Activated T-cell treated with anti-CD3 and anti-CD28 coated beads, Interleukin-2, amount 50 U/mL, for 24 hours (primary cell): ENCODE data around the gene PRUNE1.

Experiments used
- DNase-seq: peaks from one replicate; pipeline ENCODE4 v3.0.0-alpha.2; 2020
- H3K27ac Mint-ChIP-seq: 2 replicates; pipeline ENCODE4 v1.8.0; 2020; ENCODE audit warnings: mild to moderate bottlenecking, mixed read lengths
- H3K27me3 Mint-ChIP-seq: 2 replicates; pipeline ENCODE4 v1.8.0; 2020; ENCODE audit warnings: mixed read lengths
- H3K36me3 Mint-ChIP-seq: 2 replicates; pipeline ENCODE4 v1.8.0; 2020; ENCODE audit warnings: low read depth, mixed read lengths
- H3K4me1 Mint-ChIP-seq: 2 replicates; pipeline ENCODE4 v1.8.0; 2020; ENCODE audit warnings: low read depth, mixed read lengths
- H3K4me3 Mint-ChIP-seq: 2 replicates; pipeline ENCODE4 v1.8.0; 2020; ENCODE audit warnings: mild to moderate bottlenecking, moderate library complexity, mixed read lengths
- H3K9me3 Mint-ChIP-seq: 2 replicates; pipeline ENCODE4 v1.8.0; 2020; ENCODE audit warnings: mixed read lengths

PRUNE1 gene

GRCh38 chr1:151007853-151008243, 401 bp upstream of the PRUNE1 start:
- Mint-ChIP-seq H3K9me3 (no peaks in the 10 kb centered on the region), H3K36me3 (peaks cover 22% of the 10 kb centered on the region), H3K4me1 (peaks cover 84% of the 10 kb centered on the region), H3K27me3 (no peaks in the 10 kb centered on the region), H3K4me3 (peak overlapping the region; percentile 95), H3K27ac (peak overlapping the region; percentile 94)
- no peak for DNase-seq

- DNase-seq = no peak
- no peaks in the 10 kb centered on the region for H3K9me3 Mint-ChIP-seq
- peaks cover 25% of the 10 kb centered on the region for H3K36me3 Mint-ChIP-seq
- H3K27me3 Mint-ChIP-seq = no peaks in the 10 kb centered on the region
- H3K4me1 Mint-ChIP-seq = peaks cover 75% of the 10 kb centered on the region
- H3K27ac Mint-ChIP-seq = peak overlapping the region; percentile 94
- H3K4me3 Mint-ChIP-seq = peak overlapping the region; percentile 95
These were observed 948 bp downstream of the PRUNE1 start for GRCh38 chr1:151009206-151009587.

GRCh38 chr1:151009674-151010345, 1.6 kb downstream of the PRUNE1 start:
- H3K9me3 Mint-ChIP-seq = no peaks in the 10 kb centered on the region
- no peak for DNase-seq
- H3K27ac Mint-ChIP-seq = peak overlapping the region; percentile 94

GRCh38 chr1:151010346-151010726, 2.1 kb downstream of the PRUNE1 start:
- H3K9me3 Mint-ChIP-seq = no peaks in the 10 kb centered on the region
- H3K36me3 Mint-ChIP-seq = peaks cover 27% of the 10 kb centered on the region
- H3K4me3 Mint-ChIP-seq = peak overlapping the region; percentile 23
- no peaks in the 10 kb centered on the region for H3K27me3 Mint-ChIP-seq
- peaks cover 67% of the 10 kb centered on the region for H3K4me1 Mint-ChIP-seq
- no peak for DNase-seq
- no peak overlapping the region for H3K27ac Mint-ChIP-seq

More at GRCh38 chr1:151009674-151010345, 1.6 kb downstream of the PRUNE1 start:
- Mint-ChIP-seq H3K4me3 (peak overlapping the region; percentile 95), H3K27me3 (no peaks in the 10 kb centered on the region), H3K4me1 (peaks cover 70% of the 10 kb centered on the region), H3K36me3 (peaks cover 27% of the 10 kb centered on the region)

GRCh38 chr1:151011154-151011850, 3.1 kb downstream of the PRUNE1 start:
- H3K4me1 Mint-ChIP-seq = peaks cover 57% of the 10 kb centered on the region
- peak overlapping the region; percentile 79 for H3K27ac Mint-ChIP-seq
- peaks cover 24% of the 10 kb centered on the region for H3K36me3 Mint-ChIP-seq
- DNase-seq = no peak
- H3K27me3 Mint-ChIP-seq = no peaks in the 10 kb centered on the region
- no peaks in the 10 kb centered on the region for H3K9me3 Mint-ChIP-seq
- H3K4me3 Mint-ChIP-seq = peak overlapping the region; percentile 25

- peaks cover 25% of the 10 kb centered on the region for H3K36me3 Mint-ChIP-seq
- H3K27me3 Mint-ChIP-seq = no peaks in the 10 kb centered on the region
- DNase-seq = no peak
- H3K27ac Mint-ChIP-seq = no peak overlapping the region
- H3K4me1 Mint-ChIP-seq = peaks cover 41% of the 10 kb centered on the region
- H3K4me3 Mint-ChIP-seq = no peak overlapping the region
- H3K9me3 Mint-ChIP-seq = no peaks in the 10 kb centered on the region
These were observed 4.6 kb downstream of the PRUNE1 start for GRCh38 chr1:151012684-151013471.

- Mint-ChIP-seq H3K4me1 (peaks cover 36% of the 10 kb centered on the region), H3K27ac (no peak overlapping the region), H3K9me3 (no peaks in the 10 kb centered on the region), H3K4me3 (no peak overlapping the region), H3K27me3 (no peaks in the 10 kb centered on the region), H3K36me3 (peaks cover 28% of the 10 kb centered on the region)
- DNase-seq = no peak
These were observed 5.3 kb downstream of the PRUNE1 start for GRCh38 chr1:151013518-151013917.

DNA sequence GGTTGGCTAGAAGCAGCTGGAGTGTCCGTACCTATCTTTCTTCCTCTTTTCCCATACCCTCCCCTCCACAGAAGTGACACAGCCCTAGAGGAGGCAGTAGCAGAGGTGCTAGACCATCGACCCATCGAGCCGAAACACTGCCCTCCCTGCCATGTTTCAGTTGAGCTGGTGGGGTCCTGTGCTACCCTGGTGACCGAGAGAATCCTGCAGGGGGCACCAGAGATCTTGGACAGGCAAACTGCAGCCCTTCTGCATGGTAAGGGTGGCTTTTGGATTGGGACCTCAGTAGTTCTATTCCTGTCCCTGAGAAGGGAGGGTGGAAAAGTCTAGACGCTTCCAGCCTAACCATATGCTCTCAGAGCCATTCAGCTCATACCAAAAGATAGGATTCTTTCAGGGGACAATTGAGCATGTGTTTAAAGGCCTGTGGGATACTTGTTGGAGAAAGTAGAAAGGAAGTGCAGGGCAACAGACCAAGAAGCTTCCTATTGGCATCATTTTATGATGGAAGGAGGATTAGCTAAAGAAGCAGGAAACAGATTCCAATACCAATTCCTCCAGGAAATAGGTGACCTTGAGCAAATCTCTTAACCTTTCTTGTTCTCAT, 16.4 kb downstream of the PRUNE1 start:
- H3K27me3 Mint-ChIP-seq = no peaks in the 10 kb centered on the region
- peaks cover 6% of the 10 kb centered on the region for H3K4me1 Mint-ChIP-seq
- H3K9me3 Mint-ChIP-seq = no peaks in the 10 kb centered on the region
- peak; percentile 83 for DNase-seq
- no peak overlapping the region for H3K4me3 Mint-ChIP-seq
- H3K27ac Mint-ChIP-seq = peak overlapping the region; percentile 67
- peaks cover 51% of the 10 kb centered on the region for H3K36me3 Mint-ChIP-seq

- Mint-ChIP-seq H3K27me3 (no peaks in the 10 kb centered on the region), H3K27ac (no peak overlapping the region), H3K36me3 (peaks cover 64% of the 10 kb centered on the region), H3K4me1 (peaks cover 6% of the 10 kb centered on the region), H3K9me3 (no peaks in the 10 kb centered on the region), H3K4me3 (no peak overlapping the region)
- DNase-seq = no peak
These were observed 18.2 kb downstream of the PRUNE1 start for GRCh38 chr1:151026460-151026859.

DNA sequence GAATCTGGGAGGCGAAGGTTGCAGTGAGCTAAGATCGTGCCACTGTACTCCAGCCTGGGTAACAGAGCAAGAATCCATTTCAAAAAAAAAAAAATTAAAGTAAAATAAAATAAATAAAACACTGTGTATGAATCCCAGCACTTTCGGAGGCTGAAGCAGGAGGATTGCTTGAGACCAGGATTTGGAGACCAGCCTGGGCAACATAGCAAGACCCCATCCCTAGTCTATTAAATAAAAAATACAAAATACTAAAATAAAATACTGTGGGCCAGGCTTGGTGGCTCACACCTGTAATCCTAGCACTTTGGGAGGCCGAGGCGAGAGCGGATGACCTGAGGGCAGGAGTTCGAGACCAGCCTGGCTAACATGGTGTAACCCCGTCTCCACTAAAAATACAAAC, 23.9 kb downstream of the PRUNE1 start:
- H3K27me3 Mint-ChIP-seq = no peaks in the 10 kb centered on the region
- no peak overlapping the region for H3K27ac Mint-ChIP-seq
- H3K9me3 Mint-ChIP-seq = no peaks in the 10 kb centered on the region
- no peaks in the 10 kb centered on the region for H3K4me1 Mint-ChIP-seq
- peaks cover 62% of the 10 kb centered on the region for H3K36me3 Mint-ChIP-seq
- no peak for DNase-seq
- no peak overlapping the region for H3K4me3 Mint-ChIP-seq

- H3K27me3 Mint-ChIP-seq = no peaks in the 10 kb centered on the region
- peaks cover 40% of the 10 kb centered on the region for H3K36me3 Mint-ChIP-seq
- no peak overlapping the region for H3K4me3 Mint-ChIP-seq
- peak overlapping the region; percentile 0 for H3K27ac Mint-ChIP-seq
- DNase-seq = no peak
- H3K9me3 Mint-ChIP-seq = no peaks in the 10 kb centered on the region
- H3K4me1 Mint-ChIP-seq = no peaks in the 10 kb centered on the region
These were observed 26.9 kb downstream of the PRUNE1 start for GRCh38 chr1:151035167-151035566.

GRCh38 chr1:151036356-151036755, 28.1 kb downstream of the PRUNE1 start, which contains the start of gene BNIPL:
TSS of gene BNIPL (plus strand) at chr1:151036586. CDS start at chr1:151036726, 140 bp downstream.
- H3K27me3 Mint-ChIP-seq = no peaks in the 10 kb centered on the region
- H3K9me3 Mint-ChIP-seq = no peaks in the 10 kb centered on the region
- no peaks in the 10 kb centered on the region for H3K4me1 Mint-ChIP-seq
- no peak within 1 kb of the TSS for H3K4me3 Mint-ChIP-seq
- DNase-seq = no peak
- peaks cover 28% of the 10 kb centered on the region for H3K36me3 Mint-ChIP-seq
- H3K27ac Mint-ChIP-seq = no peak within 1 kb of the TSS

DNA sequence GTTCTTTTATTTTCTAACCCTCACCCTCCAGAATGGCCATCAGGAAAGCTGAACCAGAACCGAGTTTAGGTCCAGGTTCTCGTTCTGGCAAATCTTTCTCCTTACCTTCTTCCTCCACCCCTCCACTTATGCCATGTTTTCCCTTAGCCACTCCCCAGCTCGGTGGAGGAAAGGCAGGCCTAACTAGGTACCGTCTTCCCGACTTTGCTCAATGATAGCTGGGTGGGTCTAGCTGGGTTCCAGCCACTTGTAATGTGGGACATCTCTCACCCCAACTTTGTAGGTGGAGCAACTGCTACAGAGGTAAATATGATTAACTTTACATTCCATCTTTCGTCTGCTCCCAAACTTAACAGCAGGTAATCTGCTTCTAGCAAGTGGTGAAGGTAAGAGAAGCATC, 28.8 kb downstream of the PRUNE1 start:
- Mint-ChIP-seq H3K36me3 (peaks cover 25% of the 10 kb centered on the region), H3K4me1 (no peaks in the 10 kb centered on the region), H3K27ac (no peak overlapping the region), H3K27me3 (no peaks in the 10 kb centered on the region), H3K4me3 (no peak overlapping the region), H3K9me3 (no peaks in the 10 kb centered on the region)
- no peak for DNase-seq

GRCh38 chr1:151039521-151039920, 31.3 kb downstream of the PRUNE1 start:
- Mint-ChIP-seq H3K4me3 (no peak overlapping the region), H3K27ac (no peak overlapping the region), H3K4me1 (peaks cover 11% of the 10 kb centered on the region), H3K36me3 (peaks cover 15% of the 10 kb centered on the region), H3K27me3 (no peaks in the 10 kb centered on the region), H3K9me3 (no peaks in the 10 kb centered on the region)
- DNase-seq = no peak
